H1 (cell line): ENCODE measurements around the gene DMPK. TPM values are rescaled to one million over a fixed set of nuclear protein-coding genes. Genes with fewer than 3 reads are reported as not detected.

Source experiments
- CTCF ChIA-PET: fragments of 300-600 bp; sonication (Branson Sonifier 250); formaldehyde crosslinking; loops from one replicate; lab custom pipeline; 2021; ENCODE audit not compliant: partially characterized antibody; lab: Charles Lee
- POLR2A ChIA-PET: fragments of 300-600 bp; sonication (Branson Sonifier 250); formaldehyde crosslinking; loops from one replicate; lab custom pipeline; 2021; ENCODE audit warnings: inconsistent platforms; ENCODE audit not compliant: partially characterized antibody; lab: Charles Lee
- DNase-seq, 2 experiments: peaks; one replicate each; pipeline versions ENCODE4 v3.0.0 to v3.0.0-alpha.2; 2010 to 2022; ENCODE audit warnings: low spot score in 2 of 2, low read depth in 1 of 2, mixed read lengths in 1 of 2
- FAIRE-seq: peaks from 2 replicates; lab custom pipeline; 2011; peaks lifted over from hg19 to GRCh38; lab: Jason Lieb, UNC
- H2AFZ ChIP-seq: 2 replicates; pipeline ENCODE4 v1.8.1; 2012; ENCODE audit warnings: low read length, inconsistent platforms
- H2AK5ac ChIP-seq: 2 replicates; pipeline ENCODE4 v1.6.1; 2013; ENCODE audit warnings: low read depth, low read length
- H2BK120ac ChIP-seq: replicated peaks from 2 replicates; pipeline ENCODE3; 2013; ENCODE audit warnings: low read depth, low read length, inconsistent platforms
- H2BK12ac ChIP-seq: 2 replicates; pipeline ENCODE4 v1.6.1; 2013; ENCODE audit warnings: low read depth, low read length
- H2BK15ac ChIP-seq: 2 replicates; pipeline ENCODE4 v1.6.1; 2013; ENCODE audit warnings: low read length
- H2BK20ac ChIP-seq: 2 replicates; pipeline ENCODE4 v1.6.1; 2013; ENCODE audit warnings: low read length
- H2BK5ac ChIP-seq: 2 replicates; pipeline ENCODE4 v1.6.1; 2013; ENCODE audit warnings: low read depth, low read length
- H3K14ac ChIP-seq: 2 replicates; pipeline ENCODE4 v1.6.1; 2013; ENCODE audit warnings: inconsistent platforms; ENCODE audit not compliant: insufficient read length
- H3K18ac ChIP-seq: 2 replicates; pipeline ENCODE4 v1.6.1; 2013; ENCODE audit warnings: low read length; ENCODE audit errors: extremely low read depth
- H3K23ac ChIP-seq: 2 replicates; pipeline ENCODE4 v1.6.1; 2013; ENCODE audit warnings: inconsistent platforms; ENCODE audit not compliant: insufficient read length
- H3K23me2 ChIP-seq: 2 replicates; pipeline ENCODE4 v1.6.1; 2013; ENCODE audit warnings: low read depth, low read length
- H3K27ac ChIP-seq: 2 replicates; pipeline ENCODE4 v1.6.1; 2011; ENCODE audit warnings: low read depth, low read length, inconsistent platforms
- H3K27me3 ChIP-seq, 4 experiments: replicated peaks in 1 of 4; 1 replicate in 1 of 4; 2 replicates in 3 of 4; pipeline versions ENCODE4 v1.6.1 to v1.8.1; 2011 to 2013; ENCODE audit warnings: low read length in 3 of 4, mild to moderate bottlenecking in 3 of 4, inconsistent platforms in 2 of 4, mixed read lengths in 2 of 4, moderate library complexity in 1 of 4; ENCODE audit not compliant: control insufficient read depth in 3 of 4, insufficient read depth in 3 of 4; ENCODE audit errors: extremely low read depth in 1 of 4
- H3K36me3 ChIP-seq, 4 experiments: 2 replicates each; pipeline versions ENCODE4 v1.6.1 to v1.8.1; 2011 to 2013; ENCODE audit warnings: mild to moderate bottlenecking in 4 of 4, low read length in 3 of 4, moderate library complexity in 2 of 4, control low read depth in 1 of 4, inconsistent platforms in 1 of 4; ENCODE audit not compliant: insufficient read depth in 4 of 4, control insufficient read depth in 2 of 4
- H3K4ac ChIP-seq: replicated peaks from 2 replicates; pipeline ENCODE3; 2013; ENCODE audit warnings: low read length, low read depth, mixed read lengths, inconsistent platforms; ENCODE audit not compliant: insufficient read length
- H3K4me1 ChIP-seq, 4 experiments: replicated peaks in 1 of 4; 1 replicate in 1 of 4; 2 replicates in 3 of 4; pipeline versions ENCODE4 v1.6.1 to v1.8.1; 2011 to 2013; ENCODE audit warnings: low read length in 3 of 4, inconsistent platforms in 2 of 4, mixed read lengths in 1 of 4; ENCODE audit not compliant: insufficient read depth in 4 of 4, control insufficient read depth in 3 of 4
- H3K4me2 ChIP-seq, 2 experiments: 2 replicates each; pipeline versions ENCODE4 v1.6.1 to v1.8.1; 2011 to 2013; ENCODE audit warnings: low read depth in 2 of 2, low read length in 2 of 2, control low read depth in 1 of 2, inconsistent platforms in 1 of 2, mild to moderate bottlenecking in 1 of 2; ENCODE audit not compliant: insufficient read depth in 1 of 2
- H3K4me3 ChIP-seq, 4 experiments: fragments of 200-600, 300-600 bp in 1 of 4; sonication (generic), shearing (Covaris generic), sonication (Bioruptor Twin) in 1 of 4; 2 replicates each; pipeline versions ENCODE4 v1.5.1 to v1.8.1; 2011 to 2016; ENCODE audit warnings: low read length in 4 of 4, low read depth in 3 of 4, control low read depth in 2 of 4, inconsistent platforms in 2 of 4, mild to moderate bottlenecking in 2 of 4, mixed read lengths in 1 of 4, moderate library complexity in 1 of 4; ENCODE audit not compliant: insufficient read depth in 2 of 4; ENCODE audit errors: extremely low read depth in 1 of 4
- H3K56ac ChIP-seq: replicated peaks from 2 replicates; pipeline ENCODE3; 2013; ENCODE audit warnings: low read depth, mild to moderate bottlenecking, mixed read lengths, low read length, inconsistent platforms; ENCODE audit not compliant: insufficient read length
- H3K79me1 ChIP-seq: 2 replicates; pipeline ENCODE4 v1.6.1; 2013; ENCODE audit warnings: low read depth, low read length, control low read depth
- H3K79me2 ChIP-seq, 2 experiments: 2 replicates each; pipeline versions ENCODE4 v1.6.1 to v1.8.1; 2012 to 2013; ENCODE audit warnings: low read length in 2 of 2, mild to moderate bottlenecking in 2 of 2, inconsistent platforms in 1 of 2; ENCODE audit not compliant: insufficient read depth in 2 of 2, control insufficient read depth in 1 of 2
- H3K9ac ChIP-seq, 4 experiments: replicated peaks in 1 of 4; 1 replicate in 1 of 4; 2 replicates in 3 of 4; pipeline versions ENCODE4 v1.6.1 to v1.8.1; 2011 to 2013; ENCODE audit warnings: low read depth in 3 of 4, low read length in 3 of 4, control low read depth in 2 of 4, mild to moderate bottlenecking in 2 of 4, moderate library complexity in 2 of 4, inconsistent platforms in 1 of 4; ENCODE audit errors: extremely low read depth in 1 of 4
- H3K9me3 ChIP-seq, 2 experiments: 2 replicates each; pipeline versions ENCODE4 v1.6.1 to v1.8.1; 2012 to 2013; ENCODE audit warnings: mild to moderate bottlenecking in 2 of 2, moderate library complexity in 2 of 2, control low read depth in 1 of 2, inconsistent platforms in 1 of 2, low read depth in 1 of 2, low read length in 1 of 2, mixed read lengths in 1 of 2; ENCODE audit not compliant: insufficient read depth in 2 of 2
- H4K20me1 ChIP-seq, 2 experiments: replicated peaks in 1 of 2; 2 replicates each; pipeline versions ENCODE3 to v1.8.1; 2011 to 2013; ENCODE audit warnings: inconsistent platforms in 2 of 2, low read length in 2 of 2, mild to moderate bottlenecking in 1 of 2; ENCODE audit not compliant: insufficient read depth in 2 of 2, control insufficient read depth in 1 of 2
- H4K5ac ChIP-seq: 2 replicates; pipeline ENCODE4 v1.6.1; 2013; ENCODE audit warnings: low read length, low read depth, mixed read lengths, inconsistent platforms; ENCODE audit not compliant: insufficient read length
- H4K8ac ChIP-seq: 2 replicates; pipeline ENCODE4 v1.8.0; 2013; ENCODE audit warnings: mild to moderate bottlenecking, moderate library complexity, low read length, inconsistent platforms; ENCODE audit not compliant: insufficient read depth; ENCODE audit errors: extremely low read depth
- H4K91ac ChIP-seq: replicated peaks from 2 replicates; pipeline ENCODE3; 2013; ENCODE audit warnings: low read length, mixed read lengths, inconsistent platforms; ENCODE audit not compliant: insufficient read length
- ASH2L ChIP-seq: fragments of 200-600, 300-600 bp; sonication (generic); IDR thresholded peaks from one replicate; pipeline ENCODE4 v1.7.1; 2017; ENCODE audit warnings: low read length
- BRCA1 ChIP-seq: IDR thresholded peaks from 2 replicates; pipeline ENCODE4 v1.6.1; 2012; ENCODE audit warnings: low read depth, low read length, improper control_type of control experiment
- CTCF ChIP-seq, 3 experiments: IDR thresholded peaks; 1 replicate in 2 of 3; 2 replicates in 1 of 3; pipeline versions ENCODE4 v1.5.1 to v1.6.1; 2011; ENCODE audit warnings: low read length in 3 of 3, mild to moderate bottlenecking in 3 of 3, inconsistent platforms in 2 of 3, low read depth in 1 of 3, moderate library complexity in 1 of 3; ENCODE audit not compliant: insufficient read depth in 1 of 3; ENCODE audit errors: control extremely low read depth in 1 of 3
- EZH2 ChIP-seq: fragments of 200-600 bp; sonication (generic); IDR thresholded peaks from 2 replicates; pipeline ENCODE4 v1.7.1; 2012; ENCODE audit warnings: low read depth, mild to moderate bottlenecking, moderate library complexity, low read length, inconsistent platforms; ENCODE audit not compliant: severe bottlenecking
- GTF2F1 ChIP-seq: IDR thresholded peaks from 2 replicates; pipeline ENCODE4 v1.6.1; 2012; ENCODE audit warnings: low read depth, low read length, improper control_type of control experiment, borderline replicate concordance
- HDAC6 ChIP-seq: IDR thresholded peaks from one replicate; pipeline ENCODE4 v1.7.1; 2012; ENCODE audit warnings: low read depth, mild to moderate bottlenecking, inconsistent platforms, low read length, moderate library complexity
- POLR2A ChIP-seq, 2 experiments: IDR thresholded peaks; 1 replicate in 1 of 2; 2 replicates in 1 of 2; pipeline ENCODE4 v1.6.1; 2011; ENCODE audit warnings: low read depth in 2 of 2, low read length in 2 of 2, mild to moderate bottlenecking in 2 of 2; ENCODE audit errors: control extremely low read depth in 1 of 2
- SP4 ChIP-seq: IDR thresholded peaks from 2 replicates; pipeline ENCODE4 v1.6.1; 2012; ENCODE audit warnings: low read length, inconsistent platforms
- TAF1 ChIP-seq: IDR thresholded peaks from 2 replicates; pipeline ENCODE4 v1.6.1; 2011; ENCODE audit warnings: mild to moderate bottlenecking, low read depth, low read length
- WGBS, 2 experiments: shearing (Covaris generic) in 1 of 2; methylation state at CpG; one replicate each; pipeline versions ENCODE4 v1.1.6 to v1.1.7; 2013 to 2015; ENCODE audit warnings: low lambda C conversion rate in 2 of 2, mixed read lengths in 2 of 2, inconsistent platforms in 1 of 2, low coverage in 1 of 2, missing lambda C conversion rate in 1 of 2; ENCODE audit not compliant: insufficient replicate concordance in 2 of 2, insufficient coverage in 1 of 2, insufficient read length in 1 of 2; ENCODE audit errors: extremely low coverage in 1 of 2, missing lambda C conversion rate in 1 of 2; 5-methylcytosine and 5-hydroxymethylcytosine counted together
- polyA plus RNA-seq, 7 experiments: library from polyadenylated mRNA; depleted of rRNA in 3 of 7; stranded (reverse) in 5 of 7; unstranded in 2 of 7; fragments of >200 nt in 5 of 7; fragments of 200-250 nt in 2 of 7; gene quantifications; 1 replicate in 5 of 7; 2 replicates in 1 of 7; 4 replicates in 1 of 7; pipeline versions ENCODE4 v1.2.1 to v1.2.3, GENCODE V29; 2011 to 2013; ENCODE audit warnings: missing spikeins in 2 of 7, mixed read lengths in 2 of 7
- total RNA-seq: library from RNA; stranded (reverse); fragmentation: NEBNext Ultra II Directional; extraction: Animal tissue kit (Norgen Biotek cat#: 25700); gene quantifications from 2 replicates; pipeline ENCODE4 v1.2.1, GENCODE V29; 2021

The DMPK gene
- total and polyA plus RNA-seq, 2 of the 8 experiments (the other 6 are each of a cell fraction or from before 2014, with no cell fraction given): 13.7 to 27.4 TPM

DNA sequence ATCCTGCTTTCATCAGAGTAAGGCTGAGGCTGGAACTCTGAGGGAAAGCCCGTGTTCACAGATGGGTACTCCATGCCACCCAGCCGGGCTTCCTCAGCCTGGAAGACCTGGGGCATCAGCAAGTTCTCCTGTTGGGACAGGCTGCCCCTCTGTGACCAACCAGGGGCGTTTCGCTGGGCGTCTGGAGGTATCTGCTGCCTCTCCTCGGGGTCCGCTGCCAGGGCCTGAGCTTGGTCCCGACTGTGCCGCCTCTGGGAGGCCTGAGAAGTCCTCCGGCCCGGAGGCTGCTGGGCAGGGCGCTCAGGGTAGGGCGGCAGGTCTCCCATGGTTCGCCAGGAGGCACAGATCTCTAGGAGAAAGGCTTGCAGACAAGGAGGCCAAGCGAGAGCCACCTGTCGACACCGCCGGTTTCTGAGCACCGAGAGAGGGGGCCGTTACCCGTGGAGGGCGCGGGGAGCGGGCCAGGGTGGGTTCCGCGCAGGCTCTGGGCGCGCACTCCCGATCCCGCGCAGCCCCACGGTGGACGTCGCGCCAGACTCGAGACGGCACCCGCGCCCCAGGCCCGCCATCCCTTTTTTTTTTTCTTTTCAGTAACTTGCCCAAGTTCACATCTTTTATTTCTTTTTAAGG, 32.7 kb upstream of the DMPK start, which contains the start of gene RSPH6A:
RSPH6A (minus strand) TSS at position 458 of the 630 bp plus-strand sequence; CDS start at position 326, 132 bp downstream.
- Histone ChIP-seq H2BK120ac (no peak within 1 kb of the TSS), H3K9ac (peak within 1 kb of the TSS; percentile 70 to 85 (median 76)), H3K79me1 (no peaks in the 10 kb centered on the region), H4K8ac (peak within 1 kb of the TSS; percentile 88), H3K18ac (peak within 1 kb of the TSS; percentile 78), H2AK5ac (peak within 1 kb of the TSS; percentile 48; the same call in 1 of the 2 replicates), H3K56ac (peak within 1 kb of the TSS; percentile 78), H3K4me1 (peaks cover 0 to 23% (median 20%) of the 10 kb centered on the region in 4 experiments; a peak in 6 of 7 replicates), H4K5ac (peak within 1 kb of the TSS; percentile 52), H3K36me3 (peaks cover 0 to under 1% (median 0%) of the 10 kb centered on the region in 4 experiments; a peak in 3 of 8 replicates), H3K9me3 (no peaks in the 10 kb centered on the region), H3K4me3 (peak within 1 kb of the TSS; percentile 52 to 68 (median 56)), H2AFZ (no peak within 1 kb of the TSS), H3K4me2 (peak within 1 kb of the TSS; percentile 85 to 88), H2BK5ac (peak within 1 kb of the TSS; percentile 64; the same call in 1 of the 2 replicates), H4K91ac (peak within 1 kb of the TSS; percentile 78), H2BK12ac (peak within 1 kb of the TSS; percentile 50; the same call in 1 of the 2 replicates), H2BK20ac (no peak within 1 kb of the TSS), H3K23me2 (peaks cover 16% of the 10 kb centered on the region), H4K20me1 (no peaks in the 10 kb centered on the region), H3K27ac (peak within 1 kb of the TSS; percentile 86), H2BK15ac (no peak within 1 kb of the TSS; the same call in 1 of the 2 replicates), H3K4ac (peak within 1 kb of the TSS; percentile 54), H3K79me2 (no peaks in the 10 kb centered on the region), H3K23ac (no peak within 1 kb of the TSS), H3K27me3 (no peaks in the 10 kb centered on the region), H3K14ac (no peak within 1 kb of the TSS)
- peak in 1 of 2 experiments; percentile 76 for DNase-seq
- TF ChIP-seq POLR2A (IDR thresholded peaks at IDR 0.05; ENCODE audit: control extremely low read depth in 1 of 2, low read depth in 2 of 2, low read length in 2 of 2): peak in 1 of 2 experiments; percentile 63; a peak in 2 of 3 replicates
- peak; percentile 60 for TF ChIP-seq ASH2L
- TF ChIP-seq EZH2: no peak
- TF ChIP-seq SP4: 0 out of 2 replicates have a peak, but pooled peaks have one; percentile 42
- no peak for TF ChIP-seq BRCA1
- no peak for TF ChIP-seq GTF2F1
- no peak for TF ChIP-seq HDAC6
- 0 out of 4 replicates have a peak, but pooled peaks of 1 of the 3 experiments have one; percentile 1 for TF ChIP-seq CTCF (IDR thresholded peaks at IDR 0.05; ENCODE audit: control extremely low read depth in 1 of 3, insufficient read depth in 1 of 3, low read depth in 1 of 3, low read length in 3 of 3)
- 0 out of 2 replicates have a peak, but pooled peaks have one; percentile 11 for TF ChIP-seq TAF1
- FAIRE-seq: no peak
- ChIA-PET CTCF (interaction anchor here (0.8 to 8.8 kb wide), 6 partner anchors 8 to 145 kb away, joined by 3 to 107 read pairs (median 4); partner anchors contain the start of gene SIX5), POLR2A (interaction anchor here (0.6 to 12.6 kb wide), 13 partner anchors 10 to 98 kb away, joined by 3 to 175 read pairs (median 4); partner anchors contain the start of genes DMPK, DMWD, FBXO46 and FOXA3)
- 27% methylated on average over 19 of the region's 40 CpGs; no CpG with 5 or more reads in 1 of the 2 experiments for WGBS, 2 experiments
